Neural progenitor cell (in vitro differentiated cells): Measurements from ENCODE around the gene ANKDD1A.

Experiments
- CTCF ChIP-seq: fragments of 200-600 bp; sonication (generic); IDR thresholded peaks from 2 replicates; pipeline ENCODE4 v1.5.1; 2017; ENCODE audit warnings: antibody characterized with exemption, mild to moderate bottlenecking
- EZH2 ChIP-seq: fragments of 200-600 bp; sonication (generic); IDR thresholded peaks from 2 replicates; pipeline ENCODE4 v1.6.1; 2017; ENCODE audit warnings: antibody characterized with exemption, mild to moderate bottlenecking, moderate library complexity

GRCh38 chr15:64862408-64862807 is 49.3 kb upstream of the ANKDD1A start:
- TF ChIP-seq EZH2: no peak
- no peak for TF ChIP-seq CTCF
